HepG2 (cell line): ENCODE results near the gene MMP23B. TPM values are rescaled to one million over a fixed set of nuclear protein-coding genes. Genes with fewer than 3 reads are reported as not detected.

Experiments used
- ATAC-seq: fragments of 200-7000 bp; cut with Tn5 transposase; 3 replicates; pipeline ENCODE4 v1.9.1; 2020; ENCODE audit warnings: mild to moderate bottlenecking, moderate library complexity
- BruUV-seq: library from RNA; stranded (reverse); fragments of 400-500 nt; replicated peaks from 2 replicates; lab custom pipeline; 2021; lab: Mats Ljungman, UMichigan
- CTCF ChIA-PET: fragments of 300-600 bp; formaldehyde crosslinking; extraction: SDS; loops from one replicate; lab custom pipeline; 2021; ENCODE audit warnings: low total read pairs, inconsistent platforms, low intra/inter-chr PET ratio; lab: Yijun Ruan, JAX
- POLR2A ChIA-PET: fragments of 350-600 bp; sonication (Branson Sonifier 250); formaldehyde crosslinking; loops from one replicate; lab custom pipeline; 2020; ENCODE audit warnings: antibody characterized with exemption, inconsistent platforms; lab: Yijun Ruan, JAX
- DNase-seq: peaks from one replicate; pipeline ENCODE4 v3.0.0-alpha.2; 2015; ENCODE audit warnings: low spot score
- FAIRE-seq: peaks from 3 replicates; lab custom pipeline; 2011; peaks lifted over from hg19 to GRCh38; lab: Jason Lieb, UNC
- H2AFZ ChIP-seq: one replicate; pipeline ENCODE4 v1.6.1; 2011; ENCODE audit warnings: low read length, inconsistent platforms
- H3K27ac ChIP-seq: fragments of 300-600 bp; 3 replicates; pipeline ENCODE4 v1.8.0; 2011; ENCODE audit warnings: mixed run types, mild to moderate bottlenecking, mixed read lengths, low read length, inconsistent platforms; ENCODE audit not compliant: insufficient read depth; ENCODE audit errors: extremely low read length
- H3K27me3 ChIP-seq, 2 experiments: fragments of 200-600 bp in 1 of 2; 2 replicates in 1 of 2; 3 replicates in 1 of 2; pipeline versions ENCODE4 v1.6.0 to v1.8.0; 2011; ENCODE audit warnings: low read length in 2 of 2, mild to moderate bottlenecking in 2 of 2, moderate library complexity in 2 of 2, inconsistent platforms in 1 of 2; ENCODE audit not compliant: insufficient read depth in 2 of 2, control insufficient read depth in 1 of 2
- H3K36me3 ChIP-seq, 2 experiments: fragments of 200-600 bp in 1 of 2; replicated peaks in 1 of 2; 2 replicates in 1 of 2; 3 replicates in 1 of 2; pipeline versions ENCODE4 v1.5.1 to v1.8.0; 2011; ENCODE audit warnings: low read length in 2 of 2, inconsistent platforms in 1 of 2; ENCODE audit not compliant: insufficient read depth in 2 of 2, control insufficient read depth in 1 of 2
- H3K4me1 ChIP-seq: 2 replicates; pipeline ENCODE4 v1.5.1; 2012; ENCODE audit warnings: low read length, inconsistent platforms; ENCODE audit not compliant: insufficient read depth
- H3K4me2 ChIP-seq: 2 replicates; pipeline ENCODE4 v1.6.0; 2011; ENCODE audit warnings: low read depth, low read length, inconsistent platforms
- H3K4me3 ChIP-seq, 3 experiments: fragments of 200-600 bp in 1 of 3; sonication (generic), shearing (Covaris generic) in 1 of 3; replicated peaks in 1 of 3; 2 replicates each; pipeline ENCODE4 v1.5.1; 2011 to 2016; ENCODE audit warnings: low read length in 3 of 3, inconsistent platforms in 2 of 3, low read depth in 2 of 3, mild to moderate bottlenecking in 2 of 3, control low read depth in 1 of 3, mixed read lengths in 1 of 3; ENCODE audit not compliant: insufficient read depth in 1 of 3
- H3K79me2 ChIP-seq: one replicate; pipeline ENCODE4 v1.6.1; 2011; ENCODE audit warnings: low read length, inconsistent platforms; ENCODE audit not compliant: insufficient read depth
- H3K9ac ChIP-seq: 2 replicates; pipeline ENCODE4 v1.6.0; 2011; ENCODE audit warnings: mild to moderate bottlenecking, low read depth, low read length, inconsistent platforms; ENCODE audit not compliant: insufficient read depth
- H3K9me3 ChIP-seq: 2 replicates; pipeline ENCODE4 v1.5.1; 2012; ENCODE audit warnings: mild to moderate bottlenecking, low read length
- H4K20me1 ChIP-seq: 2 replicates; pipeline ENCODE4 v1.6.0; 2011; ENCODE audit warnings: inconsistent platforms, mild to moderate bottlenecking, low read length, moderate library complexity; ENCODE audit not compliant: insufficient read depth
- ATF6 ChIP-seq: sonication (generic); formaldehyde crosslinking; conservative IDR thresholded peaks from 2 replicates; pipeline ENCODE4 v1.4.0; 2020; ENCODE audit warnings: missing genetic modification reagents
- CSRNP1 ChIP-seq: sonication (generic); formaldehyde crosslinking; IDR thresholded peaks from 2 replicates; pipeline ENCODE4 v1.8.1; 2023; ENCODE audit warnings: mild to moderate bottlenecking, missing genetic modification reagents
- GFI1 ChIP-seq: sonication (generic); formaldehyde crosslinking; IDR thresholded peaks from 2 replicates; pipeline ENCODE4 v1.5.0; 2020; ENCODE audit warnings: missing genetic modification reagents, mild to moderate bottlenecking, borderline replicate concordance
- NFAT5 ChIP-seq: sonication (generic); formaldehyde crosslinking; IDR thresholded peaks from 2 replicates; pipeline ENCODE4 v1.4.0; 2020; ENCODE audit warnings: missing genetic modification reagents
- TBX2 ChIP-seq: sonication (generic); formaldehyde crosslinking; IDR thresholded peaks from 2 replicates; pipeline ENCODE4 v1.5.0; 2020; ENCODE audit warnings: missing genetic modification reagents, mild to moderate bottlenecking, borderline replicate concordance
- ZFY ChIP-seq: sonication (generic); formaldehyde crosslinking; IDR thresholded peaks from 2 replicates; pipeline ENCODE4 v1.4.0; 2020; ENCODE audit warnings: missing genetic modification reagents
- ZNF101 ChIP-seq: sonication (generic); formaldehyde crosslinking; IDR thresholded peaks from 2 replicates; pipeline ENCODE4 v1.4.0; 2020; ENCODE audit warnings: mild to moderate bottlenecking, low read depth, missing genetic modification reagents, borderline replicate concordance
- ZNF414 ChIP-seq: sonication (generic); formaldehyde crosslinking; IDR thresholded peaks from 2 replicates; pipeline ENCODE4 v1.5.0; 2020; ENCODE audit warnings: missing genetic modification reagents
- ZSCAN5A ChIP-seq: sonication (generic); formaldehyde crosslinking; IDR thresholded peaks from 2 replicates; pipeline ENCODE4 v1.8.0; 2022; ENCODE audit warnings: mild to moderate bottlenecking, missing genetic modification reagents, borderline replicate concordance
- WGBS: methylation state at CpG from one replicate; pipeline ENCODE4 v1.1.6; 2017; ENCODE audit warnings: low lambda C conversion rate; 5-methylcytosine and 5-hydroxymethylcytosine counted together
- in situ Hi-C: cut with HindIII; loops from 2 replicates; pipeline ENCODE4 v1.10.0; 2017; ENCODE audit warnings: low pct_unique_long_range_greater_than_20kb; ENCODE audit not compliant: extremely low pct_ligation_motif_present
- intact Hi-C: fragments of 100-400 bp; cut with micrococcal nuclease; formaldehyde crosslinking; loops from one replicate; pipeline ENCODE4 v1.10.0; 2022; ENCODE audit not compliant: unreplicated experiment
- polyA plus RNA-seq, 8 experiments: library from polyadenylated mRNA; depleted of rRNA in 3 of 8; stranded (reverse) in 7 of 8; unstranded in 1 of 8; fragments of >200 nt; fragmentation: Illumina TruSeq in 4 of 8; extraction: Trizol in 4 of 8; gene quantifications; 2 replicates each; pipeline versions ENCODE4 v1.2.1 to v1.2.3, GENCODE V29; 2011 to 2016; ENCODE audit warnings: low read depth in 4 of 8, missing spikeins in 1 of 8, mixed read lengths in 1 of 8; ENCODE audit not compliant: insufficient read depth in 1 of 8
- total RNA-seq, 5 experiments: library from RNA; depleted of rRNA; stranded (reverse); fragments of >200 nt; fragmentation: Illumina TruSeq; extraction: Trizol; gene quantifications; 2 replicates each; pipeline ENCODE4 v1.2.3, GENCODE V29; 2016; ENCODE audit warnings: low read depth in 1 of 5

The MMP23B gene
- total and polyA plus RNA-seq, 2 of the 13 experiments (the other 11 are each of a cell fraction or from before 2014, with no cell fraction given): 0.61 to 0.75 TPM

GRCh38 chr1:1599935-1600860 is 31.8 kb upstream of the MMP23B start, which contains the start of gene FNDC10:
Gene FNDC10 (minus strand): TSS chr1:1600135. CDS start chr1:1600015, 120 bp downstream.
- Histone ChIP-seq H3K4me1 (peaks cover 57% of the 10 kb centered on the region), H2AFZ (no peak within 1 kb of the TSS), H3K9ac (peak within 1 kb of the TSS; percentile 39), H3K27me3 (peaks cover 9 to 28% of the 10 kb centered on the region in 2 experiments), H3K79me2 (no peaks in the 10 kb centered on the region), H3K4me3 (peak within 1 kb of the TSS; percentile 21 to 70 (median 50); a peak in 5 of 6 replicates), H3K36me3 (no peaks in the 10 kb centered on the region), H3K4me2 (peak within 1 kb of the TSS; percentile 76), H3K9me3 (no peaks in the 10 kb centered on the region), H4K20me1 (no peaks in the 10 kb centered on the region), H3K27ac (no peak within 1 kb of the TSS)
- FAIRE-seq (no peak), ATAC-seq (no peak), DNase-seq (no peak)
- in situ Hi-C loops: no loop called here
- intact Hi-C loops: no loop called here
- 62% methylated on average over 14 of the region's 125 CpGs for WGBS
- POLR2A ChIA-PET: no interaction called here
- BruUV-seq: no TSS peak
- CTCF ChIA-PET: no interaction called here
- TF ChIP-seq ZSCAN5A (no peak), NFAT5 (CRISPR knock-in tag) (no peak), ZNF101 (CRISPR knock-in tag) (no peak), CSRNP1 (CRISPR knock-in tag) (0 out of 2 replicates have a peak, but pooled peaks have one; percentile 41), GFI1 (CRISPR knock-in tag) (no peak), TBX2 (CRISPR knock-in tag) (0 out of 2 replicates have a peak, but pooled peaks have one; percentile 31), ATF6 (CRISPR knock-in tag) (no peak), ZFY (CRISPR knock-in tag) (peak; percentile 19; the same call in 1 of the 2 replicates), ZNF414 (CRISPR knock-in tag) (0 out of 2 replicates have a peak, but pooled peaks have one; percentile 23)
